Fibroblast of skin of abdomen (primary cell): ENCODE results near the gene RHOA.
A peak's percentile ranks its signal among the peaks of the same experiment; 100 is the strongest.
"Not testable (repeated sequence)": the region's sequence is repeated elsewhere in the genome, so short reads cannot be mapped to it uniquely, and the experiment has no call there.

ENCODE experiments used
- DNase-seq: peaks from one replicate; pipeline ENCODE4 v3.0.0-alpha.2; 2013

RHOA gene

DNA sequence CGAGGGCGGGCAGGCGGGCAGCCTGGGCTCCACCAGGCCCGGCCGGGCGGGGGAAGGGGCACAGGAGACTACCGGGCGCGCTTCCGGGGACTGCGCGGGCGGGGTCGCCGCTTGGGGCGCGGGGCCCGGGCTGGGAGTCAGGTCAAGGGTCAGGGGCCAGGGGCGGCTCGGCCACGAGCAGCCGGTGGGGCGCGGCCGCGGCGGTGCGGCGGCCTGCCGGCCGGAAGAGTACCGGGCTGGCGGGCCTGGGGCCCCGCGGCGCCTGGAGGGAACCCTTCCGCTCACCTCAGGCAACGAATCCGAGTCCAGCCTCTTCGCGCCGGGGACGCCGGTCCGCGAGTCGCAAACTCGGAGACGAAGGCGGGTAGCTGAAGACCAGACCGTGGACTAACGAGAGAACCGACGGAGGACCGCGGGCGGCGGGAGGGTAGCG lies 225 bp downstream of the RHOA start:
- peak; percentile 18 for DNase-seq

DNA sequence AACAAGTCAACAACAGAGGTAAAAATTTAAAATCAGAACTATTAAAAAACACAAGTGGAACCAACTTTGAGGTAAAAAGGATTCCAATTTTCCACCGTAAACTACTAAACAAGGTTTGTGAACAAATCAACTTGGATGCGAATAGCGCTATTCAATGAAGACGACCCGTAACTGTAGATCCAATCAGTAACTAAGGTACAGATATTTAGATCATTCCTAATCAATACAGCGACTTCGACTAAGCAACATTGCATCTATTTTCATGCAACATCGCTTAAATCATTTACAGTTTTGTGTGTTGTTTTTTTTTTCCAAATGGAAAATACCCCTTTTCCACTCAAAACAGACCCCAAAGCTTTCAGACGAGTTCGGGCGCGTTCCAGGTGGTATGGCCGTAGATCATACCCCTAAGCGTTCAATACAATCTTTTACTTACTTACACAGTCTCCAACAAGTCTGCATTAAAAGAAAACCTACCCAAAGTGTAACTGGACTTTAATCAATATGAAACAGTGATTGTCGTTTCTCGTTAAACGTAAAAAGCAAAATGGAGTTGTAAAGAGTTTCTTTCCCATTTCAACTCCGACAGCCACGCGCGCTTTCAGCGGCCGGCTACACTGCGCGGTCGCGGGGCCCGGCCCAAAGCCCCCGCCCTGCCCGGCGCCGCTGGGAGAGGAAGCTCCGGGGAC lies 786 bp downstream of the RHOA start:
- no peak for DNase-seq

DNA sequence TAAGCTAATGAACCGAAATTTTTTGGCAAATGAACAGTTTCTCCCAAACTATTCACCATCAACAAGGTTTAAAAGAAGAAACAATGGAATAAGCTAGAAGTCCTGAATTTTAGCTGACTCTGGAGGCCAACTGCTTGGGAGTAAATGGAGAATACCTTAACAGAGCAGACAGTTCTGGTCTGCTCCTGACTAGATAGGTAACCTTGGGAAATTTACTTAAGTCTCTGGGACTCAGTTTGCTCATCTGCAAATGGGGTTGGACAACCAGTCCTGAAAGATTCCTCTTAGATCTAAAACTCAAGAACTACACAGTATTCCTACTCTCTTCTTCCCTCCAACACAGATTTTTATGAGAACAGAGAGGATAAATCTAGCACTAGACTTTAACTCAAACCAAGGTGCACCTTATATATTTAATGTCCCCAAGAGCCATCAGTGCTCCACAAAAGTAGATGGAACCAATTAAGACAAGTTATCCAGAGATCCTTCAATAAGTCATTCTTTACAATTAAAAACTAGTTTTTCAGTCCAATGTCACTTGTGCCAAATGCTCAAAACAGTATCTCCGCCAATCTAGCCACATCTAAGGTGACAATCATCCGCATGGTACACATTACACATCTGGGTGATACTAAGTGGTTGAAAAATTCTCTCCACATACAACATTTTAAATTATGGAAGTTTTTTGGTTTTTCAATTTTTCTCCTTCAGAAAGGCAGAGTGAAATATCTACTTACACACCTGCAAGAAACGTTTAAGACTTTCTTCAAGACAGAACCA lies 1.5 kb downstream of the RHOA start:
- no peak for DNase-seq

DNA sequence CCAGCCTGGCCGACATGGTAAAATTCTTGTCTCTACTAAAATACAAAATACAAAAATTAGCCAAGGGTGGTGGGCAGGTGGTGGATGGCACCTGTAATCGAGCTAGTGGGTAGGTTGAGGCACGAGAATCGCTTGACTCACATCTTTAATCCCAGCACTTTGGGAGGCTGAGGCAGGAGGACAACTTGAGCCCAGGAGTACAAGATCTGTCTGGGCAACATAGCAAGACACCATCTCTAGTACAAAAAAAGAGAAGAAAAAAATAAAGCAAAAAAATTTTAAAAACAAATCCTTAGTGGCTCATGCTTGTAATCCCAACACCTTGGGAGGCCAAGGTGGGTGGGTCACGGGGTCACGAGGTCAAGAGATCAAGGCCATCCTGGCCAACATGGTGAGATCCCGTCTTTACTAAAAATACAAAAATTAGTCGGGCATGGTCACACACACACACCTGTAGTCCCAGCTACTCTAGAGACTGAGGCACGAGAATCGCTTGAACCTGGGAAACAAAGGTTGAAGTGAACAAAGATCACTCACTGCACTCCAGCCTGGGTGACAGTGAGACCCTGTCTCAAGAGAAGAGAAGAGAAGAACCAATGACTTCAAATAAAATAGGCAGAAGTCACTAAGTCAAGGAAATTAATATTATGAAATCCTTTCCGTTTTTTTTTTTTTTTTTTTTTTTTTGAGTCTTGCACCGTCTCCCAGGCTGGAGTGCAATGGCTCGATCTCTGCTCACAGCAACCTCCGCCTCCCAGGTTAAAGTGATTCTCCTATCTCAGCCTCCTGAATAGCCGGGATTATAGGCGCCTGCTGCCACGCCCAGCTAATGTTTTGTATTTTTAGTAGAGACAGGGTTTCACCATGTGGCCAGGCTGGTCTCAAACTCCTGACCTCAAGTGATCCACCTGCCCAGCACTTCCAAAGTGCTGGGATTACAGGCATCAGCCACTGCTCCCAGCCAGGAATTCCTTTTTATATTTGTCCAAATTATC lies 4.9 kb downstream of the RHOA start:
- DNase-seq: no peak

DNA sequence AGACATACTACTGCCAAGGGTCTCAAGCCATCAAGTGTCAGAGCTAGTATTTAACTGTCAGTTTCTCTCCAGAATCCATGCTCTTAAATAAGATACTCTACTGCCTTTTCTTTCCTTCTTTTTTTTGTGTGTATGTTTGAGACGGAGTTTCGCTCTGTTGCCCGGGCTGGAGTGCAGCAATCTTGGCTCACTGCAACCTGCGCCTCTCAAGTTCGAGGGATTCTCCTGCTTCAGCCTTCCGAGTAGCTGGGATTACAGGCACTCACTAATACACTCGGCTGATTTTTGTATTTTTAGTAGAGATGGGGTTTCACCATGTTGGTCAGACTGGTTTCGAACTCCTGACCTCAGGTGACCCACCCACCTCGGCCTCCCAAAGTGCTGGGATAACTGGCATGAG lies 6.2 kb downstream of the RHOA start:
- DNase-seq: not testable (repeated sequence)

DNA sequence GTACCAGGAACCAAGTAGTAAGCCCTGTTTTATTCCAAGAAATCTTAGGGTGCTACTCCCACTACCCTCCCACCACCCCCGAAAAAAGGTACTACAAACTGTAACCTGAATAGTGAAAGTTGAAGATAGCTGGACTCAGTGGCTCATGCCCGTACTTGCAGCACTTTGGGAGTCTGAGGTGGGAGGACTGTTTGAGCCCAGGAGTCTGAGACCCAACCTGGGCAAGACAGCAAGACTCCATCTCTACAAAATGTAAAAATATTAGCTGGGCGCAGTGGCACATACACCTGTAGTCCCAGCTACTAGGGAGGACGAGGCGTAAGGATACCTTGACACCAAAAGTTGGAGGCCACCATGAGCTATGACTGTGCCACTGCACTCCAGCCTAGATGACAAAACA lies 7.9 kb downstream of the RHOA start:
- no peak for DNase-seq

DNA sequence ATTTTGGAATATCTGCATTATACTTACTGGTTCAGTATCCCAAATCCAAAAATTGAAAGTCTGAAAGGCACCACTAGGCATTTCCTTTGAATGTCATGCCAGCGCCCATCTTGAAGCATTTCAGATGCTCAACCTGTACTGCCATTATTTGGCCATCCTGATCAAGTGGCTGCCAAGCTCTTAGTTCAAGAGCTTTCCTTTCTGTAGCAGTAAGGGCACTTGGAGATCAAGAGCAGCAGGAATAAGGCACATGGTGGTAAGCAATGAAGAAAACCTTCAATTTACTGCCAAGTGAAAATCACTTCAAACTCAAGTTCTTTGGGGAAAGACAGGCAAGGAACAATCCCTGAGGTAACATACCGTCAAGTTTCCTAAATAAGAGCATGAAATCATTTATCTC lies 10.0 kb downstream of the RHOA start:
- no peak for DNase-seq

DNA sequence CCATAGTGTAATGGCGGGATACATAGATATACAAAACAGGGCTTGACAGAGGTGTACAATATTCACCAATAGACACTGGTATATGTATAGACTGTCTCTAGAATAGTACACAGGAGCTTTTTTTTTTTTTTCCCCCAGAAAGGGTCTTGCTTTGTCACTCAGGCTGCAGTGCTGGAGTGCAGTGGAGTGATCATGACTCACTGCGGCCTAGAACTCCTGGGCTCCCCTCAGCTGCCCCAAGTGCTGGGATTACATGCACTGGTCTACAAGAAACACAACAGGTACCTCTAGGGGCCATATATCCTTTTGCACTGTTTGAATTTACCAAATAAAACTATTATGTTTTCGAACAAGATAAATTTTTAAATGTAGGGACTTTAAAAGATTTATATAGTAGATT lies 12.3 kb downstream of the RHOA start:
- DNase-seq: no peak

DNA sequence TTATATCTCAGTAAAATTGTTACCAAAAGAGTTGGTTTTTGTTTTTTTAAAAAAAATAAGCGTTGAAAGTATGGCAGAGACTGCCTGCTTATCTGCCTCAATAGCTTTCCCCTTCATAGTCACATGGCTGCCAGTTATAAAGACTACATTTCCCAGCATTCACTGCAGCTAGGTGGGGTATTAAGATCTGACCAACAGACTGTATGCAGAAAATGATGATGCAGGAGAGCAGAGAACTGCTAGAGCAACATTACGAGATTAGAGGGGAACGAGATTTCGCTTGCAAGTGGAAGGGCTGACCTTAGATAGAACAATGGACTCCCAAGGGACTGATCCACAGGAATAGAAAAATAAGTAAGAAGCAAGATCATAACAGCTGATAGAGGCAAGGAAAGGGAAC lies 14.3 kb downstream of the RHOA start:
- no peak for DNase-seq

DNA sequence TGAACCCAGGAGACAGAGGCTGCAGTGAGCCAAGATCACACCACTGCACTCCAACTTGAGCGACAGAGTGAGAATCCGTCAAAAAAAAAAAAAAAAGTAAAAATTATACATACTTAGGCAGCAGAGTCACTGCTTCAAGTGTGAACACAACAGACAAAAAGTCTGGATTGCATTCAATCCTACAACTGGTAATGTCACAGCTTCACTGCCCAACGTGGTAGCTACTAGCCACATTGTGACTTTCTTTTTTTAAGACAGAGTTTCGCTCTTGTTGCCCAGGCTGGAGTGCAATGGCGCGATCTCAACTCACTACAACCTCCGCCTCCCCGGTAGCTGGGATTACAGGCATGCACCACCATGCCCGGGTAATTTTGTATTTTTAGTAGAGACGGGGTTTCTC lies 20.5 kb downstream of the RHOA start:
- not testable (repeated sequence) for DNase-seq

DNA sequence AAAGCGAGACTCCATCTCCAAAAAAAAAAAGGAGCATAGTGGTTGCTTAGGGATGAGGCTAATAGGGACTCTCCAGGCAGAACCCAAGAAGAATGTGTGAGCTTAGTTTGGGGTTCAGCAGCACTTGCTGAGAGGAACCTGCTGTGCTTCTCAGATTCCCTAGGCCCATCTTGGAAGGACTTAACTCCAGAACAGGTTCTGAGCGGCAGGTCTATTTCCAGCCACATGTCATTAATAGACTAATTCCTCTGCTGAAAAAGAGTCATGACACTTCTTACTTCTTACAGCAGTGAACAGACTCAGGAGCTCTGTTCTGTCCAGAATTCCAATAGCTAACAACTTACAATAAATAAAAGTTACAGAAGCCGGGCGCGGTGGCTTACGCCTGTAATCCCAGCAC lies 22.5 kb downstream of the RHOA start:
- DNase-seq: no peak

DNA sequence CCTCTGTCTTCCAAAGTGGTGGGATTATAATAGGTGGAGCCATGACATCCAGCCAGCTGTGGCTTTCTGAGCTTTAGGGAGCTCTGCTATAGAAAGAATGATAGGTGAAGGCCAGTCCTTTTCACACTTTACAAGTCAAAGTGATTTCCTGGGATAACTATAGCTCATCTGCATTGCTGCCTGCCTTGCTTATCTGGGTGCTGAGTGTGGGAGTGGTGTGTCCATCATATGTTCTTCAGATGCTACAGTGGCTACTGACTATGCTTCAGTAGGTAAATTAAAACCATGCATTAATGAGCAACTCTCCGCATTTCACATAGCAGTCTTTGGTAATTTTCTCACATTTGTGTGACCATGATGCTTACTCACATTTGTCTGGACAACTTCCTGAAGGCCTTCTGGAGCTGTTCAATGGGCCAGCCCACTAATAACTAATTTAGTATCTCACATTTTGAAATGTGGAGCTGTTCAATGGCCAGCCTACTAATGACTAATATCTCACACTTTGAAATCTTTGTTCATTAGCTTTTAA lies 23.4 kb downstream of the RHOA start:
- DNase-seq: peak; percentile 57

DNA sequence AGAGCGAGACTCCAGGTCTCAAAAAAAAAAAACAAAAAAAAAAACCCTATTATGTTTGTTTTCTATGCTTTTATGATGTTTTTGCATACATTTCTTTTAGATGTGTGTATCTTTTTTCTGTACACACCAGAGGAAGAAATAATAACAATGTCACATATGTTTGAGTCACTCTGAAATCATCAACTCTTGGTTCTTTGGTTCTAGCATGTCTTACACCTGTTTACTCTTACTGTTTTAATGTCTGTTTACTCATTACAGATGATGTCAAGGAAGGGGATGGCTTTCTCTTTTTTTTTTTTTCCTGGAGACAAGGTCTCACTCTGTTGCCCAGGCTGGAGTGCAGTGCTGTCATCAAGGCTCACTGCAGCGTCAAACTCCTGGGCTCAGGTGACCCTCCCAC lies 24.1 kb downstream of the RHOA start:
- no peak for DNase-seq

DNA sequence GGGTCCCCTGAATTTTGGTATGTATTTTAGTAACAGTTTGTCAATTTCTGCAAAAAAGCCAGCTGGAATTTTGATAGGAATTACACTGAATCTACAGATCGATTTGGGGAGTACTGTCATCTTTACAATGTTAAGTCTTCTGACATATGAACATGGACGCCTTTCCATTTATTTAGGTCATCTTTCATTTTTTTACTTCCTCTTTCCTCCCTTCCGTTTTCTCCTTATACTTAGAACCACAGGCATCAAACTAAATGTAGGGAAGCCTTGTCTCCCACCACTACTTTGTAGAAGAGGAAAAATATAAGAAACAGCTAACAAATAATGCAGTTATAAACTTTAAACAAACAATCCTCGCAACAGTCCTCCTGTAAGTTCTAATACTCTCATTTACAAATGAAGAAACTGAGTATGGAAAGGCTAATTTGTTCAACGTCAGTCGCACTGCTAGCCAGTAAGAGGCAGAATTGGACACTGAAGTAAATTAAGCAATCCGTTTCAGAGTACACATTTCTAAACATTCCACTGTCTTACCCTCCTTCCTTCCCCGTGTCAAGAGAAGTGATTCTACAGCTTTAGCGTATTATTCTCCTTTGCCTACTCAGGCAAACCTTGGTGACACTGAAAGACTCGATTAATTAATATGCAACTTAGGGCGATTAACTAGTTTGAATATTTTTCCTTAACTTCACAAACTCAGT lies 25.6 kb downstream of the RHOA start:
- no peak for DNase-seq

DNA sequence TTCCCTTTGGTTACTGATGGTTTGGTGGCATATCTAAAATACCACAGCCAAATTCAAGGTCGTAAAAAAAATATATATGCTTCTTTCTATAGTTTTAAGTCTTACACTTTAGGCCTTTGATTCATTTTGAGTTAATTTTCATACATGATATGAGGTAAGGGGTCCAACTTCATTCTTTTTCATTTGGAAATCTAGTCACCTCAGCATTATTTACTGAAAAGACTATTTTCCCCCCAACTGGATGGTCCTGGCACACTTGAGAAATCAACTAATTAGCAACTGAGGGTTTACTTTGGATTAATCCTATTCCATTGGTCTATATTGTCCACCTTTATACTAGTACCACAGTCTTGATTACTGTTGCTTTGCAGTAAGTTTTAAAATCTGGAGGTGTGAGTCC lies 26.2 kb downstream of the RHOA start:
- no peak for DNase-seq

DNA sequence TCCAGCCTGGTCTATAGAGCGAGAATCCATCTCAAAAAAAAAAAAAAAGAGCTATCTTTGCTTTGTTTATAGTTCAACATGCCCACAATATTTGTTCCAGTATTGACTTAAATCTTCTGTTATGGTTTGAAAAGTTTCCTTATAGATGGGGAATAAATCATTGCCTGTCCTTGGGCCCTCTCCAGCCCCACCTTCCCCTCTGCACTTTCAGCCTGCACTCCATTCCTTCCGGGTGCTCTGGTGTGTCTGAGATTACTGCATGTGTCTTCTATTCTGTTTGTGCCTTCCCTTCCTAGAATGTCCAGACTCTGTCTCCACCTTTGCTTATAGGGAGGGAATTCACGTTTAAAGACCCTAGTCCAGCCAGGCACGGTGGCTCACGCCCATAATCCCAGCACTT lies 28.4 kb downstream of the RHOA start:
- no peak for DNase-seq

DNA sequence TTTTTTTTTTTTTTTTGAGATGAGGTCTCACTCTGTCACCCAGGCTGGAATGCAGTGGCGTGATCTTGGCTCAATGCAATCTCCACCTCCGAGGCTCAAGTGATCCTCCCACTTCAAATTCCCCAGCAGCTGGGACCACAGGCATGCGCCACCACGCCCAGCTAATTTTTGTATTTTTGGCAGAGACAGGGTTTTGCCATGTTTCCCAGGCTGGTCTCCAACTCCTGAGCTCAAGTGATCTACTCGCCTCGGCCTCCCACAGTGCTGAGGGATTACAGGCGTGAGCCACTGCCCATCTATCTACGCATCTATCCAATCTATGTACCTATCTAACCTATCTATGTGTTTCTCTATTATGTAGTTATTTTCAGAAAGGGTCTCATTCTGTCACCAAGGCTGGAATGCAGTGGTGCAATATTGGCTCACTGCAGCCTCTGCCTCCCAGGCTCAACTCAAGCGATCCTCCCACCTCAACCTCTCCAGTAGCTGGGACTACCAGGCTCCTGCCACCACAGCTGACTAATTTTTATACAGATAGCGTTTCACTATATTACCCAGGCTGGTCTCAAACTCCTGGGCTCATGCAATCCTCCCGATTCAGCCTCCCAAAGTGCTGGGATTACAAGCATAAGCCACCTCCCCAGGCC lies 33.4 kb downstream of the RHOA start:
- DNase-seq: peak; percentile 86

DNA sequence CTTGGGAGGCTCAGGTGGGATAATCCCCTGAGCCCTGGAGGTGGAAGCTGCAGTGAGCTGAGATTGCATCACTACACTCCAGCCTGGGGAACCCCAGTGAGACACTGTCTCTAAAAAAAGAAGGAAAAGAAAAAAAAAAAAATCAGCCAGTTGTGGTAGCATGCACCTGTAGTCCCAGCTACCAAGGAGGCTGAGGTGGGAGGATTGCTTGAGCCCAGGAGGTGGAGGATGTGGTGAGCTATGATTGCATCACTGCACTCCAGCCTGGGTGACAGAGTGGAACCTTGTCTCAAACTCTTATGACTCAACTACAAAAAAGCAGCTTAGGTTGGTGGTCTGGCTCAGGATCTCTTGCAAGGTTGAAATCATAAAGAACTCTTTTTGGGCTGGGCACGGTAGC lies 34.3 kb downstream of the RHOA start:
- peak; percentile 56 for DNase-seq

DNA sequence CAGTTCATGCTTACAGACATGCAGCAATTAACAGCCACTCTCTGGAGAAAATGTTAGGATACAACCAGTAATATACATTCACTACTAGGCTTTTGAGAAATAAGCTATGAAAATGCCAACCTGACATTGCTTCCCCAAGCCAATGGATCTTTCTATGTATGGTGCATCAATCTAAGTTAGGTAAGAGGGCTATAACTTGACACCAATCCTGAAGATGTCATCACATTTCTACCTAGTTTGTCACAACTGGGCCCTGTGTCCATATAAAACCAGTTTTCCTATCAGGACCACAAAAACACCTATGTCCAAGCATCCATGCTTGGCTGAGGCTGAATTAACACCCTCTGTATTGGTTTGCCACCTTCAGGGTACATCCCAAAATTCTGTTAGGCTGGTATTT lies 39.8 kb downstream of the RHOA start:
- DNase-seq: no peak

DNA sequence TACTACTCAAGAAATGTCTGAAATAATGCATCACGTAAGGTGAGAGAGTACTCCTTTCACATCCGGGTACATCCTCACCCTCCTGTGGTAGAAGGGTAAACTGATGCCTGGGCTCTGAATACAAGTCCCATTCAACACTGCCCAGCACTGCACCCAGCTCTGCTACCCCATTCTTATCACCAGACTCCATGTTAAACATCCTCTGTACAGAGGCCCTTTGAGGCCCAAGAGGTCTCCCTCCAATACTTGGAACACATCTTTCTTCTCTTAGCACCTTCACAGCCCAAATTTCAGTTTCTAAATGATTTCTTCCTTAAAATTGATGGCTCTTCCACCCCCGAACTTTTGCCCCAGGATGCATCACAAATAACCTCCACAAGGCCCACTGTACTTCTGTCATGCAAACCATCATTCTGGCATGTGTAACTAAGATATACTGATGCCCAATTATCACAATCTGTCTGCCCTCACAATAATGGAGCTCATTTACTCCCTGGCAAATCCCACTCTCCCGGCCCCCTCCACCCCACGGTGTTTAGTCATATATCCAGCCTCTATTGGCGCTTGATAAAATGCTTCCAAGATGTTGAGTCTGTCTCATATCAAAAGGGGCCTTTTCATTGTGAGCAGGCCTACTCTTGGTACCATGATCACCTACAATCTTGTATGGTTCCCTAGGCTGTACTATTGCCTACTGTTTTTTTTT lies 41.0 kb downstream of the RHOA start:
- no peak for DNase-seq

DNA sequence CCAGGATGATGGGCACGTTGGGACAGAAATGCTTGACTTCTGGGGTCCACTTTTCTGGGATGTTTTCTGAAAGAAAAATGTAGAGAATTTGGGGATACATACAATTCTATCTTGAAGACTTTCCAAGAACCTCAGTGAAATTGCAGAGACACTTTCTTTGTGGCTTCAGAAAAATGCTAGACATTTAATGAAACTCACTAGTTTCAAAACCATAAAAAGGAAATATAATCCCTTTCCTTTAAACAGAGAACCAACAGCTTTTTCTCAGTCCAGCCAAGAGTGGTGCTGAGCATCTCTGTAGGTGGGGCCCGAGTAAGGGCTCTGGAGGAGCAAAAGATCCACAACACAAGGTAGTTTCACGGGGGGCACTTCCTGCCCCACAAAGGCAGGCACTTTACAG lies 49.2 kb downstream of the RHOA start:
- DNase-seq: peak; percentile 64
